SU-DHL-6 (cell line): Measurements from ENCODE around the gene GUK1.

Experiments used
- H2AFZ ChIP-seq: fragments of 200-600 bp; sonication (generic); 2 replicates; pipeline ENCODE4 v1.6.1; 2014; ENCODE audit warnings: low read depth, mild to moderate bottlenecking, moderate library complexity, mixed read lengths, antibody characterized with exemption, low read length; ENCODE audit not compliant: severe bottlenecking
- H3F3A ChIP-seq: fragments of 200-600 bp; shearing (Covaris generic); 2 replicates; pipeline ENCODE4 v1.6.0; 2016; ENCODE audit warnings: antibody characterized with exemption, mild to moderate bottlenecking; ENCODE audit not compliant: insufficient read depth
- H3K27ac ChIP-seq: fragments of 200-600 bp; sonication (generic); 2 replicates; pipeline ENCODE4 v1.5.1; 2016; ENCODE audit warnings: low read depth, mild to moderate bottlenecking, low read length, moderate library complexity, mixed read lengths
- H3K27me3 ChIP-seq: fragments of 200-600 bp; sonication (generic), shearing (Covaris generic); 2 replicates; pipeline ENCODE4 v1.6.0; 2014; ENCODE audit warnings: mild to moderate bottlenecking, low read length
- H3K36me3 ChIP-seq: fragments of 200-600 bp; sonication (generic); 2 replicates; pipeline ENCODE4 v1.6.1; 2014; ENCODE audit warnings: mild to moderate bottlenecking, low read length, mixed read lengths
- H3K4me2 ChIP-seq: fragments of 300-600, 200-600 bp; shearing (Covaris generic), sonication (generic); 2 replicates; pipeline ENCODE4 v1.6.0; 2014; ENCODE audit warnings: low read length, low read depth, mild to moderate bottlenecking; ENCODE audit not compliant: poor library complexity, severe bottlenecking
- H3K4me3 ChIP-seq: fragments of 200-600 bp; sonication (generic); 2 replicates; pipeline ENCODE4 v1.5.1; 2014; ENCODE audit warnings: antibody characterized with exemption, low read length, mild to moderate bottlenecking, mixed read lengths; ENCODE audit not compliant: insufficient read depth, poor library complexity, severe bottlenecking
- H3K79me2 ChIP-seq: fragments of 200-600 bp; sonication (generic); 2 replicates; pipeline ENCODE4 v1.6.1; 2014; ENCODE audit warnings: mild to moderate bottlenecking, low read length, moderate library complexity; ENCODE audit not compliant: insufficient read depth
- H3K9ac ChIP-seq: fragments of 200-600 bp; sonication (generic); 2 replicates; pipeline ENCODE4 v1.7.0; 2014; ENCODE audit warnings: mild to moderate bottlenecking, low read length
- H3K9me2 ChIP-seq: fragments of 200-600 bp; sonication (generic); replicated peaks from 2 replicates; pipeline ENCODE4 v1.6.1; 2014; ENCODE audit warnings: low read length; ENCODE audit not compliant: insufficient read depth
- H3K9me3 ChIP-seq: fragments of 200-600 bp; sonication (generic); 2 replicates; pipeline ENCODE4 v1.6.1; 2014; ENCODE audit warnings: low read length, mixed read lengths; ENCODE audit not compliant: insufficient read depth
- H4K20me1 ChIP-seq: fragments of 200-600 bp; sonication (generic); 2 replicates; pipeline ENCODE4 v1.6.1; 2014; ENCODE audit warnings: low read depth, mild to moderate bottlenecking, antibody characterized with exemption, low read length, moderate library complexity, mixed read lengths
- EZH2phosphoT487 ChIP-seq: fragments of 200-600 bp; sonication (generic), shearing (Covaris generic); conservative IDR thresholded peaks from 2 replicates; pipeline ENCODE4 v1.6.1; 2018; ENCODE audit warnings: mild to moderate bottlenecking, antibody characterized with exemption, low read length, moderate library complexity, mixed read lengths
- TF ChIP-seq, protein P1 (sequence below): fragments of 200-600 bp; sonication (generic); IDR thresholded peaks from one replicate; pipeline ENCODE4 v1.5.1; 2017; ENCODE audit warnings: antibody characterized with exemption, mild to moderate bottlenecking, low read length, moderate library complexity; ENCODE audit not compliant: insufficient read depth, poor library complexity, severe bottlenecking

The GUK1 gene

DNA sequence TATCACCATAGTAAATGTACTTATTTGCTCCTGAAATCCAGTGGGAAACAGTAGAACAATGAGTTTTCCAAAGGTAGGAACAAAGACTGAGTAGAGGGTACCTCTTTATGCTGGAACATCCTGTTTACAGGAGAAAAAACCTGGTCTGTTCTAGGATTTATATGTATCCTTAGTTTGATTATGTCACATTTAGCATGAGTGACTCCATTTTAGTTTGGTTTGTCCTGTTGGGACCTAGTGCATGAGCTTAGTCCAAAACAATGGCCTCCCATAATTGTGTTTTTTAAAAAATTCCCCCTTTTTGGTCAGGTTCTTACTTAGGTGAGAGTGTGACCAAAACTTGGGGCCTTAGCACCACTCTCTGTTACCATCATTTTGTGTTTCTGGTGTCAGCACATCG, 27.5 kb upstream of the GUK1 start:
- Histone ChIP-seq H3K4me3 (no peak overlapping the region), H3K79me2 (peaks cover 13% of the 10 kb centered on the region; the same call in 1 of the 2 replicates), H3K27ac (no peak overlapping the region), H3K27me3 (no peaks in the 10 kb centered on the region), H3K9me3 (peaks cover 2% of the 10 kb centered on the region; the same call in 1 of the 2 replicates), H3F3A (no peaks in the 10 kb centered on the region), H4K20me1 (no peaks in the 10 kb centered on the region), H3K9me2 (no peaks in the 10 kb centered on the region), H3K36me3 (no peaks in the 10 kb centered on the region), H3K9ac (no peak overlapping the region), H3K4me2 (no peak overlapping the region), H2AFZ (no peak overlapping the region)
- TF ChIP-seq, protein P1, sequence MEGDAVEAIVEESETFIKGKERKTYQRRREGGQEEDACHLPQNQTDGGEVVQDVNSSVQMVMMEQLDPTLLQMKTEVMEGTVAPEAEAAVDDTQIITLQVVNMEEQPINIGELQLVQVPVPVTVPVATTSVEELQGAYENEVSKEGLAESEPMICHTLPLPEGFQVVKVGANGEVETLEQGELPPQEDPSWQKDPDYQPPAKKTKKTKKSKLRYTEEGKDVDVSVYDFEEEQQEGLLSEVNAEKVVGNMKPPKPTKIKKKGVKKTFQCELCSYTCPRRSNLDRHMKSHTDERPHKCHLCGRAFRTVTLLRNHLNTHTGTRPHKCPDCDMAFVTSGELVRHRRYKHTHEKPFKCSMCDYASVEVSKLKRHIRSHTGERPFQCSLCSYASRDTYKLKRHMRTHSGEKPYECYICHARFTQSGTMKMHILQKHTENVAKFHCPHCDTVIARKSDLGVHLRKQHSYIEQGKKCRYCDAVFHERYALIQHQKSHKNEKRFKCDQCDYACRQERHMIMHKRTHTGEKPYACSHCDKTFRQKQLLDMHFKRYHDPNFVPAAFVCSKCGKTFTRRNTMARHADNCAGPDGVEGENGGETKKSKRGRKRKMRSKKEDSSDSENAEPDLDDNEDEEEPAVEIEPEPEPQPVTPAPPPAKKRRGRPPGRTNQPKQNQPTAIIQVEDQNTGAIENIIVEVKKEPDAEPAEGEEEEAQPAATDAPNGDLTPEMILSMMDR: no peak
- no peak for TF ChIP-seq EZH2phosphoT487

DNA sequence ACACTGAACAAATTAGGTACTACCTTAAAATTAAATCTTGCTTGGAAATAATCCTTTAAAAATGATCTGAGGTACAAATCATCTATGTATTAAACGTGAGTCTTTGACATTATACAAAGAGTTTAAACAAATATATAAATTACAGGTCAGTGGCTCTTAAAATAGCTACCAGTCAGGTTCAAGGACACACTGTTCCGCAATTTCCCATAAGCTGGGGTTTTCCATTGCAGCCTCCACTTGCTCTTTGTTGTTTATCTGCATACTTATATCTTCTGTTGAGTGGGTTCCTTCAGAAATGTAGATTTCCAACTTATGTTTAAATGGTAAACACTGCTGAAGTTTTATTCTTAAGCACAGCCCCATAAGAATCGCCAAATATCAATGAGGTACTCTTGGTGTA, 25.3 kb upstream of the GUK1 start:
- Histone ChIP-seq H3K27me3 (no peaks in the 10 kb centered on the region), H3K9ac (no peak overlapping the region), H3K79me2 (no peaks in the 10 kb centered on the region), H3K4me3 (no peak overlapping the region), H3K9me3 (peaks cover 11% of the 10 kb centered on the region; the same call in 1 of the 2 replicates), H3K4me2 (no peak overlapping the region), H2AFZ (no peak overlapping the region), H4K20me1 (no peaks in the 10 kb centered on the region), H3F3A (no peaks in the 10 kb centered on the region), H3K9me2 (no peaks in the 10 kb centered on the region), H3K27ac (no peak overlapping the region), H3K36me3 (no peaks in the 10 kb centered on the region)
- TF ChIP-seq, protein P1: no peak
- no peak for TF ChIP-seq EZH2phosphoT487

DNA sequence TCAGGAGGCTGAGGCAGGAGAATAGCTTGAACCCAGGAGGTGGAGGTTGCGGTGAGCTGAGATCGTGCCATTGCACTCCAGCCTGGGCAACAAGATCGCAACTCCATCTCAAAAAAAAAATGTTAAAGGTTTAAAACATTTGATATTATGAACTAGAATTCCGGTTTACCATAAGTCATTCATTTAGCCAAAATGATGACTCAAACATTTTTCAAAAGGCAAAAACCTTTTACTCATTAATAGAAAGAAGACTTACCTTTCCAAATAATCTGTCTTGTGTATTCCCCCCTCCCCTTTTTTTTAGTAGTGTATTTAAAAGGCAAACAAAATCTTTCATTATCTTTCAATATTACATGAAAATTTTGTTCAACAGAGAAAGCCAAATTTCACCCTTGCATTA, 22.7 kb upstream of the GUK1 start:
- TF ChIP-seq, protein P1: no peak
- TF ChIP-seq EZH2phosphoT487: no peak
- Histone ChIP-seq H3K79me2 (no peaks in the 10 kb centered on the region), H3K4me2 (no peak overlapping the region), H3K27ac (no peak overlapping the region), H3F3A (no peaks in the 10 kb centered on the region), H4K20me1 (no peaks in the 10 kb centered on the region), H3K9me3 (peaks cover 11% of the 10 kb centered on the region; the same call in 1 of the 2 replicates), H2AFZ (no peak overlapping the region), H3K4me3 (no peak overlapping the region), H3K9ac (no peak overlapping the region), H3K36me3 (no peaks in the 10 kb centered on the region), H3K9me2 (no peaks in the 10 kb centered on the region), H3K27me3 (no peaks in the 10 kb centered on the region)

DNA sequence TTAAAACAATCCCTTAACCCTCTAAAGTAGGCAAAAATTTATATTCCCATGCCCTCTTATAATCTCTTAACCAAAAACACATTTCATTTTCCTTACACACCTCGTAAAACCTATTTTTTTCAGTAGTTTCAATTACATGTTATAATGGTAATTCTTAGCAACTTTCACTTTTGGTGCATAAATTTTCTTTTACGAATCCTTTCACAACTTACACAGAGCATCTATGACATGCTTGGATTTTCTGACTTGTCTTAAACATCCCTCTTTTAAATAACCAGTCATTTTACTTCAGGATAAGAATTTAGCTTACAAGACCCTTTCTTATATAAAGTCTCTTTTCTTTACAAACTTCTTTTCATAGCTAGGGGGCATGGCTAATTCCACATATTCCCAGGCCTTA, 22.0 kb upstream of the GUK1 start:
- Histone ChIP-seq H3K9ac (no peak overlapping the region), H4K20me1 (no peaks in the 10 kb centered on the region), H3K4me2 (no peak overlapping the region), H3F3A (no peaks in the 10 kb centered on the region), H3K36me3 (no peaks in the 10 kb centered on the region), H3K9me3 (peaks cover 11% of the 10 kb centered on the region; the same call in 1 of the 2 replicates), H3K27me3 (no peaks in the 10 kb centered on the region), H2AFZ (no peak overlapping the region), H3K79me2 (no peaks in the 10 kb centered on the region), H3K9me2 (no peaks in the 10 kb centered on the region), H3K4me3 (no peak overlapping the region), H3K27ac (no peak overlapping the region)
- TF ChIP-seq, protein P1: no peak
- TF ChIP-seq EZH2phosphoT487: no peak
